Muscle of leg (tissue), 11 donors: ENCODE data around the gene NOPCHAP1. TPM values are rescaled to one million over a fixed set of nuclear protein-coding genes. Genes with fewer than 3 reads are reported as not detected.
A peak's percentile ranks its signal among the peaks of the same experiment; 100 is the strongest.

Source experiments
- DNase-seq: peaks from one replicate; pipeline ENCODE4 v3.0.0; 2013
- H3K27ac ChIP-seq: one replicate; pipeline ENCODE4 v1.5.1; 2013; ENCODE audit warnings: mild to moderate bottlenecking, low read length, control low read depth
- H3K27me3 ChIP-seq: one replicate; pipeline ENCODE4 v1.6.1; 2013; ENCODE audit warnings: low read length; ENCODE audit not compliant: control insufficient read depth, insufficient read depth
- H3K36me3 ChIP-seq: one replicate; pipeline ENCODE4 v1.6.1; 2013; ENCODE audit warnings: low read length; ENCODE audit not compliant: control insufficient read depth, insufficient read depth
- H3K4me1 ChIP-seq: one replicate; pipeline ENCODE4 v1.6.1; 2013; ENCODE audit warnings: low read length; ENCODE audit not compliant: control insufficient read depth, insufficient read depth
- H3K4me3 ChIP-seq: one replicate; pipeline ENCODE4 v1.5.1; 2013; ENCODE audit warnings: low read length, control low read depth
- H3K9me3 ChIP-seq: replicated peaks from 2 replicates; pipeline ENCODE4 v1.6.1; 2013; ENCODE audit warnings: low read depth, low read length; ENCODE audit not compliant: control insufficient read depth
- WGBS: methylation state at CpG from one replicate; pipeline ENCODE4 v1.1.5; 2013; ENCODE audit warnings: missing lambda C conversion rate; ENCODE audit not compliant: insufficient coverage; 5-methylcytosine and 5-hydroxymethylcytosine counted together
- polyA plus RNA-seq, 8 donors: library from polyadenylated mRNA; unstranded; fragments of 120-200 nt; gene quantifications; one replicate each; pipeline versions ENCODE4 v1.2.1 to v1.2.3, GENCODE V29; 2013; ENCODE audit warnings: inconsistent platforms in 1 of 8, low replicate concordance in 1 of 8; ENCODE audit not compliant: insufficient read length in 8 of 8, insufficient read depth in 1 of 8
- total RNA-seq: library from RNA; stranded (reverse); fragments of 120-200 nt; gene quantifications from one replicate; pipeline ENCODE4 v1.2.4, GENCODE V29; 2013

The NOPCHAP1 gene
- total and polyA plus RNA-seq, 9 donors: 9.6 to 17.6 (median 11.1) TPM

- Histone ChIP-seq H3K4me1 (peaks cover 7% of the 10 kb centered on the region), H3K9me3 (peaks cover 2% of the 10 kb centered on the region), H3K27me3 (no peaks in the 10 kb centered on the region), H3K4me3 (no peak overlapping the region), H3K27ac (no peak overlapping the region), H3K36me3 (peaks cover 8% of the 10 kb centered on the region)
- DNase-seq: no peak
- 91% methylated on average over 6 of the region's 9 CpGs for WGBS
Measured at GRCh38 chr12:105013892-105014291, 27.8 kb downstream of the NOPCHAP1 start.

- DNase-seq: no peak
- no peak overlapping the region for H3K27ac ChIP-seq
- no peak overlapping the region for H3K4me3 ChIP-seq
- H3K27me3 ChIP-seq: no peaks in the 10 kb centered on the region
- H3K4me1 ChIP-seq: peaks cover 10% of the 10 kb centered on the region
- 56% methylated on average over 1 of the region's 2 CpGs for WGBS
- H3K9me3 ChIP-seq: peaks cover 2% of the 10 kb centered on the region
- peaks cover 8% of the 10 kb centered on the region for H3K36me3 ChIP-seq
Measured at GRCh38 chr12:105014603-105015002, 28.5 kb downstream of the NOPCHAP1 start.

GRCh38 chr12:105015543-105015942 is 29.4 kb downstream of the NOPCHAP1 start:
- H3K27ac ChIP-seq: no peak overlapping the region
- H3K9me3 ChIP-seq: peaks cover 2% of the 10 kb centered on the region
- DNase-seq: no peak
- peaks cover 8% of the 10 kb centered on the region for H3K36me3 ChIP-seq
- no peaks in the 10 kb centered on the region for H3K27me3 ChIP-seq
- H3K4me1 ChIP-seq: peaks cover 10% of the 10 kb centered on the region
- WGBS: no CpG with 5 or more reads among the region's 4 CpGs
- H3K4me3 ChIP-seq: no peak overlapping the region

GRCh38 chr12:105018012-105018411 is 31.9 kb downstream of the NOPCHAP1 start:
- no CpG with 5 or more reads among the region's 4 CpGs for WGBS

GRCh38 chr12:105018776-105019175 is 32.7 kb downstream of the NOPCHAP1 start:
- no peaks in the 10 kb centered on the region for H3K27me3 ChIP-seq
- no peak overlapping the region for H3K27ac ChIP-seq
- peaks cover 3% of the 10 kb centered on the region for H3K36me3 ChIP-seq
- H3K4me3 ChIP-seq: no peak overlapping the region
- H3K9me3 ChIP-seq: no peaks in the 10 kb centered on the region
- peak; percentile 38 for DNase-seq
- WGBS: 35% methylated on average over 7 of the region's 9 CpGs
- H3K4me1 ChIP-seq: peaks cover 10% of the 10 kb centered on the region

More at GRCh38 chr12:105018012-105018411, 31.9 kb downstream of the NOPCHAP1 start:
- H3K27me3 ChIP-seq: no peaks in the 10 kb centered on the region
- peaks cover 5% of the 10 kb centered on the region for H3K36me3 ChIP-seq
- H3K9me3 ChIP-seq: no peaks in the 10 kb centered on the region
- H3K27ac ChIP-seq: no peak overlapping the region
- DNase-seq: no peak
- no peak overlapping the region for H3K4me3 ChIP-seq
- peaks cover 10% of the 10 kb centered on the region for H3K4me1 ChIP-seq

GRCh38 chr12:105020241-105020962 is 34.3 kb downstream of the NOPCHAP1 start:
- DNase-seq: no peak
- H3K4me1 ChIP-seq: peaks cover 10% of the 10 kb centered on the region
- no peak overlapping the region for H3K27ac ChIP-seq
- no peaks in the 10 kb centered on the region for H3K27me3 ChIP-seq
- no peak overlapping the region for H3K4me3 ChIP-seq
- no peaks in the 10 kb centered on the region for H3K36me3 ChIP-seq
- no CpG with 5 or more reads among the region's 3 CpGs for WGBS
- no peaks in the 10 kb centered on the region for H3K9me3 ChIP-seq

GRCh38 chr12:105024928-105025327 is 38.8 kb downstream of the NOPCHAP1 start:
- H3K4me3 ChIP-seq: no peak overlapping the region
- no peaks in the 10 kb centered on the region for H3K36me3 ChIP-seq
- peaks cover 4% of the 10 kb centered on the region for H3K4me1 ChIP-seq
- no peak overlapping the region for H3K27ac ChIP-seq
- no CpG with 5 or more reads among the region's 2 CpGs for WGBS
- no peaks in the 10 kb centered on the region for H3K27me3 ChIP-seq
- no peak for DNase-seq
- H3K9me3 ChIP-seq: no peaks in the 10 kb centered on the region

GRCh38 chr12:105025890-105026289 is 39.8 kb downstream of the NOPCHAP1 start:
- peak; percentile 94 for DNase-seq
- H3K36me3 ChIP-seq: no peaks in the 10 kb centered on the region
- no peaks in the 10 kb centered on the region for H3K27me3 ChIP-seq
- no peak overlapping the region for H3K4me3 ChIP-seq
- H3K27ac ChIP-seq: no peak overlapping the region
- no peaks in the 10 kb centered on the region for H3K9me3 ChIP-seq
- WGBS: 17% methylated on average over 2 of the region's 5 CpGs
- H3K4me1 ChIP-seq: peaks cover 4% of the 10 kb centered on the region

GRCh38 chr12:105026411-105026810 is 40.3 kb downstream of the NOPCHAP1 start:
- Histone ChIP-seq H3K27ac (no peak overlapping the region), H3K4me1 (peaks cover 4% of the 10 kb centered on the region), H3K9me3 (no peaks in the 10 kb centered on the region), H3K4me3 (no peak overlapping the region), H3K36me3 (no peaks in the 10 kb centered on the region), H3K27me3 (no peaks in the 10 kb centered on the region)
- WGBS: no CpG with 5 or more reads among the region's 4 CpGs
- peak; percentile 71 for DNase-seq

- 95% methylated on average over 6 of the region's 9 CpGs for WGBS
- Histone ChIP-seq H3K27ac (no peak overlapping the region), H3K9me3 (no peaks in the 10 kb centered on the region), H3K4me1 (no peaks in the 10 kb centered on the region), H3K4me3 (no peak overlapping the region), H3K36me3 (peaks cover 2% of the 10 kb centered on the region), H3K27me3 (no peaks in the 10 kb centered on the region)
- no peak for DNase-seq
Measured at GRCh38 chr12:105030820-105031807, 45.0 kb downstream of the NOPCHAP1 start.
